DND-41 (cell line): ENCODE data around the gene NFKB2.

Source experiments
- ATAC-seq: fragments of 200-7000 bp; cut with Tn5 transposase; 3 replicates; pipeline ENCODE4 v1.9.1; 2021; ENCODE audit warnings: low read depth; ENCODE audit not compliant: insufficient read depth
- DNase-seq: peaks from one replicate; pipeline ENCODE4 v3.0.0-alpha.2; 2020
- H2AFZ ChIP-seq: 2 replicates; pipeline ENCODE4 v1.6.0; 2012; ENCODE audit warnings: low read depth, low read length
- H3K27ac ChIP-seq: 2 replicates; pipeline ENCODE4 v1.5.1; 2012; ENCODE audit warnings: low read length, inconsistent platforms
- H3K27me3 ChIP-seq: fragments of 200-600 bp; sonication (generic); 2 replicates; pipeline ENCODE4 v1.6.0; 2012; ENCODE audit warnings: low read length, mild to moderate bottlenecking, inconsistent platforms; ENCODE audit not compliant: insufficient read depth, poor library complexity
- H3K36me3 ChIP-seq: 2 replicates; pipeline ENCODE4 v1.5.1; 2012; ENCODE audit warnings: low read length, inconsistent platforms; ENCODE audit not compliant: insufficient read depth
- H3K4me1 ChIP-seq: 2 replicates; pipeline ENCODE4 v1.5.1; 2012; ENCODE audit warnings: mild to moderate bottlenecking, low read length; ENCODE audit not compliant: insufficient read depth
- H3K4me2 ChIP-seq: 2 replicates; pipeline ENCODE4 v1.6.0; 2012; ENCODE audit warnings: mild to moderate bottlenecking, moderate library complexity, low read length, inconsistent platforms; ENCODE audit not compliant: insufficient read depth
- H3K4me3 ChIP-seq, 2 experiments: fragments of 200-600 bp in 1 of 2; shearing (Covaris generic) in 1 of 2; 2 replicates each; pipeline ENCODE4 v1.5.1; 2012 to 2016; ENCODE audit warnings: inconsistent platforms in 2 of 2, low read length in 2 of 2, mild to moderate bottlenecking in 2 of 2, low read depth in 1 of 2, moderate library complexity in 1 of 2
- H3K79me2 ChIP-seq: 2 replicates; pipeline ENCODE4 v1.6.0; 2012; ENCODE audit warnings: low read length, inconsistent platforms; ENCODE audit not compliant: insufficient read depth
- H3K9ac ChIP-seq: 2 replicates; pipeline ENCODE4 v1.6.0; 2012; ENCODE audit warnings: low read depth, mild to moderate bottlenecking, inconsistent platforms, low read length, moderate library complexity
- H3K9me3 ChIP-seq: 2 replicates; pipeline ENCODE4 v1.5.1; 2012; ENCODE audit warnings: low read length, moderate library complexity, mild to moderate bottlenecking, inconsistent platforms; ENCODE audit not compliant: insufficient read depth, severe bottlenecking
- H4K20me1 ChIP-seq: 2 replicates; pipeline ENCODE4 v1.6.0; 2012; ENCODE audit warnings: low read length; ENCODE audit not compliant: insufficient read depth
- EZH2 ChIP-seq: IDR thresholded peaks from 3 replicates; pipeline ENCODE4 v1.6.1; 2012; ENCODE audit warnings: borderline replicate concordance, low read depth, mild to moderate bottlenecking, moderate library complexity, low read length, inconsistent platforms; ENCODE audit not compliant: severe bottlenecking
- TF ChIP-seq, protein P1 (sequence below): IDR thresholded peaks from 2 replicates; pipeline ENCODE4 v1.5.1; 2012; ENCODE audit warnings: borderline replicate concordance, low read length, moderate library complexity, mild to moderate bottlenecking; ENCODE audit not compliant: poor library complexity, severe bottlenecking; ENCODE audit errors: extremely low read depth

The NFKB2 gene

DNA sequence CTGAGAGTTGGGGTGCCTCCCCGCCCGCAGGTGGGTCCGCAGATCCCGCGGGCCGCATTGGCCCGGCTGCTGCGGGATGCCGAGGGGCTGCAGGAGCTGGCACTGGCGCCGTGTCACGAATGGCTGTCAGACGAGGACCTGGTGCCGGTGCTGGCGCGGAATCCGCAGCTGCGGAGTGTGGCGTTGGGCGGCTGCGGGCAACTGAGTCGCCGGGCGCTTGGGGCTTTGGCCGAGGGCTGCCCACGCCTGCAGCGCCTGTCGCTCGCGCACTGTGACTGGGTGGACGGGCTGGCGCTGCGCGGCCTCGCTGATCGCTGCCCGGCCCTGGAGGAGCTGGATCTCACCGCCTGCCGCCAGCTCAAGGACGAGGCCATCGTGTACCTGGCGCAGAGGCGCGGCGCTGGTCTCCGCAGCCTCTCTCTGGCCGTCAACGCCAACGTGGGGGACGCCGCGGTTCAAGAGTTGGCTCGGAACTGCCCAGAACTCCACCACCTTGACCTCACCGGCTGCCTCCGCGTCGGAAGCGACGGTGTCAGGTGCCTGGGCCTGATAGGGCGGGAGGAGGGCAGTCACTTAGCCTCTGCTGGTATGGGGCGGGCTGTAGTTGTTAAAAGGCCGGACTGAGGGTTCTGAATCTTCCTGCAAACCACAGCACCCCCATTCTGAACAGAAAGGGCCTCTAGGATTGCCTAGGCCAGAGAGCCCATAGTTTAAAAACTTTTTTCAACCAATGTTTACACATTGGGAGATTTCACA, 26.4 kb downstream of the NFKB2 start:
- DNase-seq (no peak), ATAC-seq (no peak)
- Histone ChIP-seq H3K27ac (peak overlapping the region; percentile 92), H4K20me1 (peaks cover 14% of the 10 kb centered on the region; the same call in 1 of the 2 replicates), H3K4me3 (peak overlapping the region; percentile 73 to 95; a peak in 3 of 4 replicates), H2AFZ (peak overlapping the region; percentile 97; the same call in 1 of the 2 replicates), H3K36me3 (peaks cover 27% of the 10 kb centered on the region), H3K79me2 (peaks cover 10% of the 10 kb centered on the region), H3K4me2 (peak overlapping the region; percentile 100), H3K4me1 (peaks cover 38% of the 10 kb centered on the region), H3K9me3 (no peaks in the 10 kb centered on the region), H3K9ac (peak overlapping the region; percentile 75), H3K27me3 (no peaks in the 10 kb centered on the region)
- TF ChIP-seq, protein P1, sequence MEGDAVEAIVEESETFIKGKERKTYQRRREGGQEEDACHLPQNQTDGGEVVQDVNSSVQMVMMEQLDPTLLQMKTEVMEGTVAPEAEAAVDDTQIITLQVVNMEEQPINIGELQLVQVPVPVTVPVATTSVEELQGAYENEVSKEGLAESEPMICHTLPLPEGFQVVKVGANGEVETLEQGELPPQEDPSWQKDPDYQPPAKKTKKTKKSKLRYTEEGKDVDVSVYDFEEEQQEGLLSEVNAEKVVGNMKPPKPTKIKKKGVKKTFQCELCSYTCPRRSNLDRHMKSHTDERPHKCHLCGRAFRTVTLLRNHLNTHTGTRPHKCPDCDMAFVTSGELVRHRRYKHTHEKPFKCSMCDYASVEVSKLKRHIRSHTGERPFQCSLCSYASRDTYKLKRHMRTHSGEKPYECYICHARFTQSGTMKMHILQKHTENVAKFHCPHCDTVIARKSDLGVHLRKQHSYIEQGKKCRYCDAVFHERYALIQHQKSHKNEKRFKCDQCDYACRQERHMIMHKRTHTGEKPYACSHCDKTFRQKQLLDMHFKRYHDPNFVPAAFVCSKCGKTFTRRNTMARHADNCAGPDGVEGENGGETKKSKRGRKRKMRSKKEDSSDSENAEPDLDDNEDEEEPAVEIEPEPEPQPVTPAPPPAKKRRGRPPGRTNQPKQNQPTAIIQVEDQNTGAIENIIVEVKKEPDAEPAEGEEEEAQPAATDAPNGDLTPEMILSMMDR = no peak
- no peak for TF ChIP-seq EZH2

DNA sequence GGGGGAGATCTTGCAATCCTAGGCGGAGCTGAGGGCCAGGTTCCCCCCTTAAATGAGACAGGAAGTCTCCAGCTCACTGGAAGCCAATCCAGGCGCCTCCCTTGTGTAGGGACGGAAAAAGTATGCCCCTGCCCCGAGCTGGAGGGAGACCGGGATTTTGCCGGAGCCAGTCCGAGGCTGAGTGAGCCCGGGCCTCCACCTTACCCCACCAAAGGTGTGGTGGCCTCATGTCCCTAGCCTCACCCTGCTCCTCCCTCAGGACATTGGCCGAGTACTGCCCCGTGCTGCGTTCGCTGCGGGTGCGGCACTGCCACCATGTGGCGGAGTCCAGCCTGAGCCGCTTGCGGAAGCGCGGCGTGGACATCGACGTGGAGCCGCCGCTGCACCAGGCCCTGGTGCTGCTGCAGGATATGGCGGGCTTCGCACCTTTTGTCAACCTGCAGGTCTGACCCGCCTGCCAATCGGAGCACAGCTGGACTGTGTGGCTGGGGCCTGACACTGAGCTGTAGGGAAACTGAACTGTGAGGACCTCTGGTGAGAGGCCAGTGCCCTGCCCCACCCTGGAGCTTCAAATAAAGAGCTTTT, 27.1 kb downstream of the NFKB2 start:
- Histone ChIP-seq H3K4me2 (peak overlapping the region; percentile 100), H3K4me3 (peak overlapping the region in 1 of 2 experiments; percentile 95; a peak in 1 of 4 replicates), H3K9ac (0 out of 2 replicates have a peak overlapping the region, but pooled peaks have one; percentile 75), H3K36me3 (peaks cover 31% of the 10 kb centered on the region), H3K4me1 (peaks cover 38% of the 10 kb centered on the region), H4K20me1 (peaks cover 14% of the 10 kb centered on the region; the same call in 1 of the 2 replicates), H3K9me3 (no peaks in the 10 kb centered on the region), H2AFZ (no peak overlapping the region), H3K27me3 (no peaks in the 10 kb centered on the region), H3K79me2 (peaks cover 13% of the 10 kb centered on the region), H3K27ac (no peak overlapping the region)
- ATAC-seq = no peak
- TF ChIP-seq, protein P1 = peak; percentile 43
- TF ChIP-seq EZH2 = no peak
- no peak for DNase-seq

DNA sequence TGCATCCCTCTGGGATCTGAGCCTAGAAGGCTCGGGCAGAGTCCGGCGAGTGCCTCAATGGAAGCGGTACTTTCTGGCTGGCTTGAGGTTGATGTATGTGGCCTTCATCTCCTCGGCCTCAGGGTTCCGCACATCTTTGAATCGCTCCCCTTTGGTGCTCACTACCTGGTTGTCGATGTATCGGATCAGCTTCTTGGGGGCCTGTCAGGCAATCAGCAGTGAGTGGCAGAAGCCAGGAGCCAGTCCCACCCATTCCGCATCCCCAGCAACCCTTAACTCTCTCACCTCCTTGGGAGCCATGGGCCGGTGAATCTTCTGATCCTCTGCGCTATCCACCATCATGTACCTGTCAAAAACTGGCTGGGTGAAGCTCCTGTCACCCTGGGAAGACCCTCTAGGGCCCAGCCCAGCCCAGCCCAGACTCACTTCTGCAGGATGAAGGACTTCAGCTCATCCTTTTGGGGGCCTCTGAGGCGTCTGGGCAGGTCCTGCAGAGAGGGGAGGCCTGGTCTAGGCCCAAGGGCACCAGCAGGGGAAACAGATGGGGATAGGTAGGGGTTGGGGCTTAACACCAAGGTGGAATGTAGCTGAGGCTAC, 28.0 kb downstream of the NFKB2 start:
- H4K20me1 ChIP-seq = peaks cover 14% of the 10 kb centered on the region; the same call in 1 of the 2 replicates
- H3K79me2 ChIP-seq = peaks cover 13% of the 10 kb centered on the region
- no peak overlapping the region for H3K9ac ChIP-seq
- H3K4me3 ChIP-seq = no peak overlapping the region
- TF ChIP-seq EZH2 = no peak
- TF ChIP-seq, protein P1 = no peak
- ATAC-seq = no peak
- H2AFZ ChIP-seq = no peak overlapping the region
- no peaks in the 10 kb centered on the region for H3K9me3 ChIP-seq
- H3K27ac ChIP-seq = no peak overlapping the region
- no peak for DNase-seq
- peaks cover 31% of the 10 kb centered on the region for H3K36me3 ChIP-seq
- peak overlapping the region; percentile 100; the same call in 1 of the 2 replicates for H3K4me2 ChIP-seq
- no peaks in the 10 kb centered on the region for H3K27me3 ChIP-seq
- H3K4me1 ChIP-seq = peaks cover 38% of the 10 kb centered on the region
